NCI-H345 treated with DMSO at 0.1 percent for 48 hours (cell line): Measurements from ENCODE around the gene KIF14.
"Not testable (repeated sequence)": the region's sequence is repeated elsewhere in the genome, so short reads cannot be mapped to it uniquely, and the experiment has no call there.

Source experiments
- DNase-seq: peaks from one replicate; lab custom pipeline; 2025; ENCODE audit not compliant: unreplicated experiment; lab: John Stamatoyannopoulos, UW

The KIF14 gene

GRCh38 chr1:200631375-200631774 is 10.8 kb upstream of the KIF14 start:
- no peak for DNase-seq

- not testable (repeated sequence) for DNase-seq
These were observed 10.0 kb upstream of the KIF14 start for GRCh38 chr1:200630515-200630899.

GRCh38 chr1:200629876-200630514 is 9.4 kb upstream of the KIF14 start:
- no peak for DNase-seq

- DNase-seq: no peak
These were observed 7.8 kb upstream of the KIF14 start for GRCh38 chr1:200628223-200628881.

GRCh38 chr1:200627575-200628222 is 7.1 kb upstream of the KIF14 start:
- DNase-seq: no peak

GRCh38 chr1:200626853-200627534 is 6.4 kb upstream of the KIF14 start:
- no peak for DNase-seq

GRCh38 chr1:200625381-200625824 is 4.9 kb upstream of the KIF14 start:
- no peak for DNase-seq

- no peak for DNase-seq
These were observed 4.3 kb upstream of the KIF14 start for GRCh38 chr1:200624679-200625335.

GRCh38 chr1:200619894-200620272 is 668 bp downstream of the KIF14 start:
- no peak for DNase-seq

GRCh38 chr1:200610846-200611245 is 9.7 kb downstream of the KIF14 start:
- DNase-seq: no peak

- no peak for DNase-seq
These were observed 17.9 kb downstream of the KIF14 start for GRCh38 chr1:200602632-200603031.

GRCh38 chr1:200590001-200590400 is 30.6 kb downstream of the KIF14 start:
- DNase-seq: no peak

- DNase-seq: no peak
These were observed 31.9 kb downstream of the KIF14 start for GRCh38 chr1:200588698-200589097.

GRCh38 chr1:200564319-200564718 is 56.2 kb downstream of the KIF14 start:
- no peak for DNase-seq

- no peak for DNase-seq
These were observed 58.7 kb downstream of the KIF14 start for GRCh38 chr1:200561856-200562214.

- DNase-seq: no peak
These were observed 61.6 kb downstream of the KIF14 start for GRCh38 chr1:200558866-200559459.

GRCh38 chr1:200556002-200556401 is 64.5 kb downstream of the KIF14 start:
- DNase-seq: no peak

- DNase-seq: not testable (repeated sequence)
These were observed 67.8 kb downstream of the KIF14 start for GRCh38 chr1:200552737-200553136.

- no peak for DNase-seq
These were observed 70.2 kb downstream of the KIF14 start for GRCh38 chr1:200550367-200550766.

GRCh38 chr1:200547386-200547785 is 73.2 kb downstream of the KIF14 start:
- no peak for DNase-seq

GRCh38 chr1:200546577-200546976 is 74.0 kb downstream of the KIF14 start:
- no peak for DNase-seq
